H9 (cell line): ENCODE data around the gene SDK1. TPM values are rescaled to one million over a fixed set of nuclear protein-coding genes. Genes with fewer than 3 reads are reported as not detected.

Experiments used
- DNase-seq: peaks from one replicate; pipeline ENCODE4 v3.0.0-alpha.2; 2017
- H2AFZ ChIP-seq: one replicate; pipeline ENCODE4 v1.6.1; 2013; ENCODE audit warnings: mild to moderate bottlenecking, low read length, control low read depth, moderate library complexity
- H2AK5ac ChIP-seq: 2 replicates; pipeline ENCODE4 v1.6.1; 2013; ENCODE audit warnings: low read length, control low read depth, mixed read lengths; ENCODE audit not compliant: insufficient read length
- H2BK120ac ChIP-seq: one replicate; pipeline ENCODE4 v1.6.1; 2013; ENCODE audit warnings: low read depth, mild to moderate bottlenecking, low read length, control low read depth, inconsistent platforms; ENCODE audit not compliant: poor library complexity, severe bottlenecking
- H2BK12ac ChIP-seq: 2 replicates; pipeline ENCODE4 v1.6.1; 2013; ENCODE audit warnings: low read length, control low read depth, mixed read lengths, low read depth; ENCODE audit not compliant: insufficient read length
- H2BK15ac ChIP-seq: 2 replicates; pipeline ENCODE4 v1.6.1; 2013; ENCODE audit warnings: low read depth, low read length, control low read depth
- H2BK20ac ChIP-seq: one replicate; pipeline ENCODE4 v1.6.1; 2013; ENCODE audit warnings: low read depth, mild to moderate bottlenecking, low read length, control low read depth, inconsistent platforms; ENCODE audit not compliant: poor library complexity, severe bottlenecking
- H2BK5ac ChIP-seq: 2 replicates; pipeline ENCODE4 v1.6.1; 2013; ENCODE audit warnings: low read length, control low read depth, mixed read lengths; ENCODE audit not compliant: insufficient read length
- H3K14ac ChIP-seq: 2 replicates; pipeline ENCODE4 v1.6.1; 2013; ENCODE audit warnings: low read length, control low read depth; ENCODE audit not compliant: insufficient read depth
- H3K18ac ChIP-seq: 2 replicates; pipeline ENCODE4 v1.6.1; 2013; ENCODE audit warnings: low read depth, mild to moderate bottlenecking, mixed read lengths, low read length, control low read depth; ENCODE audit not compliant: insufficient read length
- H3K23ac ChIP-seq: 2 replicates; pipeline ENCODE4 v1.6.1; 2013; ENCODE audit warnings: low read length, control low read depth, mixed read lengths, low read depth; ENCODE audit not compliant: insufficient read length
- H3K23me2 ChIP-seq: 2 replicates; pipeline ENCODE4 v1.6.1; 2013; ENCODE audit warnings: low read depth, mild to moderate bottlenecking, mixed read lengths, low read length, control low read depth; ENCODE audit not compliant: insufficient read length, poor library complexity, severe bottlenecking
- H3K27ac ChIP-seq: 2 replicates; pipeline ENCODE4 v1.5.1; 2013; ENCODE audit warnings: low read length, control low read depth, mixed read lengths, low read depth; ENCODE audit not compliant: insufficient read length
- H3K27me3 ChIP-seq: 2 replicates; pipeline ENCODE4 v1.6.1; 2013; ENCODE audit warnings: low read length, control low read depth, inconsistent platforms; ENCODE audit not compliant: insufficient read depth
- H3K4ac ChIP-seq: 2 replicates; pipeline ENCODE4 v1.6.1; 2013; ENCODE audit warnings: low read depth, mild to moderate bottlenecking, control low read depth, inconsistent platforms, low read length, moderate library complexity
- H3K4me1 ChIP-seq: 2 replicates; pipeline ENCODE4 v1.6.1; 2013; ENCODE audit warnings: low read length, control low read depth, inconsistent platforms; ENCODE audit not compliant: insufficient read depth
- H3K4me2 ChIP-seq: 2 replicates; pipeline ENCODE4 v1.6.1; 2013; ENCODE audit warnings: low read length, control low read depth, mixed read lengths; ENCODE audit not compliant: insufficient read length, insufficient read depth
- H3K56ac ChIP-seq: 2 replicates; pipeline ENCODE4 v1.6.1; 2013; ENCODE audit warnings: low read depth, mild to moderate bottlenecking, mixed read lengths, low read length, control low read depth; ENCODE audit not compliant: insufficient read length
- H3K79me1 ChIP-seq: 2 replicates; pipeline ENCODE4 v1.6.1; 2013; ENCODE audit warnings: low read depth, mild to moderate bottlenecking, moderate library complexity, low read length, control low read depth, inconsistent platforms; ENCODE audit not compliant: insufficient read depth, poor library complexity, severe bottlenecking
- H3K79me2 ChIP-seq: 2 replicates; pipeline ENCODE4 v1.6.1; 2013; ENCODE audit warnings: low read length, control low read depth, inconsistent platforms; ENCODE audit not compliant: insufficient read depth
- H3K9ac ChIP-seq: 2 replicates; pipeline ENCODE4 v1.6.1; 2013; ENCODE audit warnings: low read length, control low read depth, mixed read lengths; ENCODE audit not compliant: insufficient read length; ENCODE audit errors: extremely low read depth
- H3K9me3 ChIP-seq: one replicate; pipeline ENCODE4 v1.6.1; 2013; ENCODE audit warnings: low read depth, low read length, inconsistent platforms; ENCODE audit not compliant: control insufficient read depth
- H3T11ph ChIP-seq: one replicate; pipeline ENCODE4 v1.6.1; 2013; ENCODE audit warnings: mild to moderate bottlenecking, low read length, control low read depth, inconsistent platforms
- H4K20me1 ChIP-seq: one replicate; pipeline ENCODE4 v1.6.1; 2013; ENCODE audit not compliant: control insufficient read depth, insufficient read length, insufficient read depth
- H4K5ac ChIP-seq: 2 replicates; pipeline ENCODE4 v1.6.1; 2013; ENCODE audit warnings: low read depth, mild to moderate bottlenecking, mixed read lengths, low read length, control low read depth; ENCODE audit not compliant: insufficient read length
- H4K8ac ChIP-seq: replicated peaks from 2 replicates; pipeline ENCODE4 v1.6.1; 2013; ENCODE audit warnings: low read length, control low read depth, mixed read lengths, low read depth; ENCODE audit not compliant: insufficient read length
- H4K91ac ChIP-seq: 2 replicates; pipeline ENCODE4 v1.6.1; 2013; ENCODE audit warnings: low read depth, mild to moderate bottlenecking, moderate library complexity, mixed read lengths, low read length, control low read depth; ENCODE audit not compliant: insufficient read length
- H3K27ac Mint-ChIP-seq, 3 experiments: 2 replicates in 2 of 3; 3 replicates in 1 of 3; pipeline ENCODE4 v1.8.0; 2020 to 2021; ENCODE audit warnings: mixed read lengths in 3 of 3, mild to moderate bottlenecking in 1 of 3, moderate library complexity in 1 of 3
- H3K27me3 Mint-ChIP-seq: 2 replicates; pipeline ENCODE4 v1.8.0; 2021; ENCODE audit warnings: low read depth, mild to moderate bottlenecking, moderate library complexity, mixed read lengths
- H3K36me3 Mint-ChIP-seq, 3 experiments: 2 replicates in 2 of 3; 3 replicates in 1 of 3; pipeline ENCODE4 v1.8.0; 2020 to 2021; ENCODE audit warnings: low read depth in 3 of 3, mixed read lengths in 3 of 3; ENCODE audit not compliant: insufficient read depth in 1 of 3
- H3K4me1 Mint-ChIP-seq, 2 experiments: 2 replicates each; pipeline ENCODE4 v1.8.0; 2020; ENCODE audit warnings: mixed read lengths in 2 of 2
- H3K4me3 Mint-ChIP-seq, 2 experiments: 2 replicates in 1 of 2; 3 replicates in 1 of 2; pipeline ENCODE4 v1.8.0; 2020 to 2021; ENCODE audit warnings: mild to moderate bottlenecking in 2 of 2, mixed read lengths in 2 of 2, moderate library complexity in 1 of 2
- H3K9me3 Mint-ChIP-seq, 2 experiments: 2 replicates in 1 of 2; 3 replicates in 1 of 2; pipeline ENCODE4 v1.8.0; 2020; ENCODE audit warnings: mild to moderate bottlenecking in 2 of 2, mixed read lengths in 2 of 2, moderate library complexity in 1 of 2
- CTCF ChIP-seq: fragments of 200-600 bp; sonication (generic); conservative IDR thresholded peaks from 3 replicates; pipeline ENCODE4 v1.8.0; 2021; ENCODE audit warnings: antibody characterized with exemption, mild to moderate bottlenecking
- WGBS: extraction: QIAGEN DNeasy Blood & Tissue Kit; methylation state at CpG from one replicate; pipeline ENCODE4 v1.1.7; 2013; ENCODE audit warnings: missing lambda C conversion rate, low lambda C conversion rate, mixed read lengths; ENCODE audit not compliant: insufficient read length; ENCODE audit errors: extremely low coverage; 5-methylcytosine and 5-hydroxymethylcytosine counted together
- total RNA-seq: library from RNA; stranded (reverse); gene quantifications from 2 replicates; pipeline ENCODE4 v1.2.1, GENCODE V29; 2021

SDK1 gene
- total RNA-seq, 1 experiment from 2014 or later: 8.7 TPM

GRCh38 chr7:4076701-4077294, 775.7 kb downstream of the SDK1 start:
- Histone ChIP-seq H3K27me3 (no peaks in the 10 kb centered on the region), H2AK5ac (no peak overlapping the region), H3T11ph (no peak overlapping the region), H4K8ac (no peak overlapping the region), H2BK12ac (no peak overlapping the region), H2BK15ac (no peak overlapping the region), H3K79me2 (no peaks in the 10 kb centered on the region), H2AFZ (no peak overlapping the region), H3K4me2 (no peak overlapping the region), H2BK5ac (no peak overlapping the region), H3K56ac (no peak overlapping the region), H3K18ac (no peak overlapping the region), H3K23me2 (no peaks in the 10 kb centered on the region), H2BK20ac (no peak overlapping the region), H3K4ac (no peak overlapping the region), H3K27ac (no peak overlapping the region), H3K14ac (no peak overlapping the region; the same call in 1 of the 2 replicates), H4K5ac (no peak overlapping the region), H2BK120ac (no peak overlapping the region), H3K79me1 (no peaks in the 10 kb centered on the region), H3K23ac (no peak overlapping the region), H3K9me3 (no peaks in the 10 kb centered on the region), H3K4me1 (no peaks in the 10 kb centered on the region; the same call in 1 of the 2 replicates), H3K9ac (no peak overlapping the region), H4K20me1 (no peaks in the 10 kb centered on the region), H4K91ac (no peak overlapping the region)
- peaks cover 16 to 20% of the 10 kb centered on the region in 2 experiments for H3K4me1 Mint-ChIP-seq
- peaks cover 4 to 14% (median 12%) of the 10 kb centered on the region in 3 experiments; a peak in 6 of 7 replicates for H3K36me3 Mint-ChIP-seq
- no peak for DNase-seq
- TF ChIP-seq CTCF: no peak
- WGBS: no CpG with 5 or more reads among the region's 19 CpGs
- peaks cover 1% of the 10 kb centered on the region; the same call in 1 of the 2 replicates for H3K27me3 Mint-ChIP-seq
- H3K4me3 Mint-ChIP-seq: no peak overlapping the region
- H3K9me3 Mint-ChIP-seq: peaks cover 7 to 11% of the 10 kb centered on the region in 2 experiments; a peak in 3 of 5 replicates
- no peak overlapping the region for H3K27ac Mint-ChIP-seq
